Neural cell (in vitro differentiated cells): ENCODE measurements around the gene DNM3. TPM values are rescaled to one million over a fixed set of nuclear protein-coding genes. Genes with fewer than 3 reads are reported as not detected.

Source experiments
- H2AFZ ChIP-seq: fragments of 200-600, 300-800 bp; sonication (generic), shearing (Covaris generic); 2 replicates; pipeline ENCODE4 v1.6.0; 2014; ENCODE audit warnings: low read depth, mild to moderate bottlenecking, antibody characterized with exemption, low read length, moderate library complexity
- H3F3A ChIP-seq: fragments of 200-600 bp; shearing (Covaris generic); 2 replicates; pipeline ENCODE4 v1.6.1; 2016; ENCODE audit warnings: mild to moderate bottlenecking, moderate library complexity, mixed read lengths, antibody characterized with exemption, low read length; ENCODE audit not compliant: insufficient read depth, poor library complexity, severe bottlenecking
- H3K27ac ChIP-seq: fragments of 200-600, 300-800 bp; sonication (generic), shearing (Covaris generic); 2 replicates; pipeline ENCODE4 v1.5.1; 2014; ENCODE audit warnings: mild to moderate bottlenecking, low read length, moderate library complexity
- H3K27me3 ChIP-seq: fragments of 300-800, 200-600 bp; sonication (generic), shearing (Covaris generic); 2 replicates; pipeline ENCODE4 v1.6.0; 2014; ENCODE audit warnings: mild to moderate bottlenecking, low read depth, low read length, moderate library complexity; ENCODE audit not compliant: insufficient read depth
- H3K36me3 ChIP-seq: fragments of 300-800, 200-600 bp; sonication (generic), shearing (Covaris generic); 2 replicates; pipeline ENCODE4 v1.5.1; 2014; ENCODE audit warnings: mild to moderate bottlenecking, antibody characterized with exemption, low read length, moderate library complexity; ENCODE audit not compliant: insufficient read depth
- H3K4me2 ChIP-seq: fragments of 300-800, 200-600 bp; sonication (generic), shearing (Covaris generic); 2 replicates; pipeline ENCODE4 v1.6.0; 2014; ENCODE audit warnings: mild to moderate bottlenecking, low read length
- H3K4me3 ChIP-seq: fragments of 300-800, 200-600 bp; sonication (generic), shearing (Covaris generic); 2 replicates; pipeline ENCODE4 v1.5.1; 2014; ENCODE audit warnings: mild to moderate bottlenecking, low read length, moderate library complexity
- H3K79me2 ChIP-seq: fragments of 200-600 bp; shearing (Covaris generic); replicated peaks from 2 replicates; pipeline ENCODE4 v1.6.0; 2014; ENCODE audit warnings: mild to moderate bottlenecking, low read length, moderate library complexity; ENCODE audit not compliant: insufficient read depth
- H3K9ac ChIP-seq: fragments of 300-800, 200-600 bp; sonication (generic), shearing (Covaris generic); 2 replicates; pipeline ENCODE4 v1.6.1; 2016; ENCODE audit warnings: mild to moderate bottlenecking, low read length, mixed read lengths
- H3K9me2 ChIP-seq: fragments of 200-600 bp; shearing (Covaris generic); 2 replicates; pipeline ENCODE4 v1.6.1; 2016; ENCODE audit warnings: mild to moderate bottlenecking, low read length, mixed read lengths; ENCODE audit not compliant: insufficient read depth
- H3K9me3 ChIP-seq: fragments of 200-600, 300-800 bp; sonication (generic), shearing (Covaris generic); 2 replicates; pipeline ENCODE4 v1.6.1; 2016; ENCODE audit warnings: mild to moderate bottlenecking, mixed run types, low read length, moderate library complexity, mixed read lengths
- H4K20me1 ChIP-seq: fragments of 200-600 bp; shearing (Covaris generic); 2 replicates; pipeline ENCODE4 v1.6.1; 2016; ENCODE audit warnings: mild to moderate bottlenecking, mixed run types; ENCODE audit not compliant: insufficient read depth
- CTCF ChIP-seq: fragments of 450-650 bp; IDR thresholded peaks from 2 replicates; pipeline ENCODE4 v1.5.1; 2014; ENCODE audit warnings: antibody characterized with exemption, mild to moderate bottlenecking, moderate library complexity; ENCODE audit not compliant: poor library complexity, severe bottlenecking
- EP300 ChIP-seq: fragments of 450-650 bp; conservative IDR thresholded peaks from 2 replicates; pipeline ENCODE4 v1.6.1; 2014; ENCODE audit warnings: antibody characterized with exemption, mild to moderate bottlenecking, moderate library complexity; ENCODE audit not compliant: poor library complexity, severe bottlenecking
- EZH2 ChIP-seq: fragments of 200-600, 300-800 bp; shearing (Covaris generic), sonication (generic); IDR thresholded peaks from 2 replicates; pipeline ENCODE4 v1.6.1; 2014; ENCODE audit warnings: antibody characterized with exemption, low read length, borderline replicate concordance, mild to moderate bottlenecking; ENCODE audit not compliant: insufficient read depth, poor library complexity, severe bottlenecking
- MXI1 ChIP-seq: fragments of 450-650 bp; conservative IDR thresholded peaks from 2 replicates; pipeline ENCODE4 v1.6.1; 2014; ENCODE audit warnings: antibody characterized with exemption, mild to moderate bottlenecking; ENCODE audit not compliant: poor library complexity, severe bottlenecking
- POLR2AphosphoS5 ChIP-seq: IDR thresholded peaks from 2 replicates; pipeline ENCODE4 v1.6.1; 2012
- RAD21 ChIP-seq: fragments of 450-650 bp; conservative IDR thresholded peaks from 2 replicates; pipeline ENCODE4 v1.6.1; 2014; ENCODE audit warnings: antibody characterized with exemption, mild to moderate bottlenecking, moderate library complexity
- REST ChIP-seq: IDR thresholded peaks from 2 replicates; pipeline ENCODE4 v1.6.1; 2012; ENCODE audit warnings: borderline replicate concordance
- SMC3 ChIP-seq: fragments of 450-650 bp; conservative IDR thresholded peaks from 2 replicates; pipeline ENCODE4 v1.6.1; 2014; ENCODE audit warnings: antibody characterized with exemption, mild to moderate bottlenecking, moderate library complexity; ENCODE audit not compliant: poor library complexity
- TAF1 ChIP-seq: IDR thresholded peaks from 2 replicates; pipeline ENCODE4 v1.6.1; 2012; ENCODE audit warnings: low read depth
- polyA plus RNA-seq: library from polyadenylated mRNA; depleted of rRNA; stranded (reverse); fragments of >200 nt; gene quantifications from 2 replicates; pipeline ENCODE4 v1.2.3, GENCODE V29; 2014

The DNM3 gene
- polyA plus RNA-seq, 1 donor from 2014 or later, result 37.1 TPM

- H3K4me3 ChIP-seq, result no peak overlapping the region
- no peaks in the 10 kb centered on the region for H3K36me3 ChIP-seq
- no peaks in the 10 kb centered on the region for H4K20me1 ChIP-seq
- H3F3A ChIP-seq, result no peaks in the 10 kb centered on the region
- H3K4me2 ChIP-seq, result no peak overlapping the region
- H3K9me2 ChIP-seq, result no peaks in the 10 kb centered on the region
- no peaks in the 10 kb centered on the region for H3K27me3 ChIP-seq
- H3K27ac ChIP-seq, result no peak overlapping the region
- no peaks in the 10 kb centered on the region for H3K9me3 ChIP-seq
- no peak overlapping the region for H3K9ac ChIP-seq
- no peaks in the 10 kb centered on the region for H3K79me2 ChIP-seq
- no peak for TF ChIP-seq POLR2AphosphoS5
- no peak for TF ChIP-seq MXI1
- no peak for TF ChIP-seq RAD21
- TF ChIP-seq SMC3, result no peak
- TF ChIP-seq REST, result no peak
- TF ChIP-seq EZH2, result no peak
- no peak for TF ChIP-seq EP300
- no peak for TF ChIP-seq TAF1
- no peak for TF ChIP-seq CTCF
- no peak overlapping the region for H2AFZ ChIP-seq
Observed at GRCh38 chr1:172351754-172352161, 510.5 kb downstream of the DNM3 start.

GRCh38 chr1:172352435-172352834 is 511.1 kb downstream of the DNM3 start:
- H3K27me3 ChIP-seq, result no peaks in the 10 kb centered on the region
- no peak overlapping the region for H3K9ac ChIP-seq
- no peak for TF ChIP-seq EP300
- TF ChIP-seq REST, result no peak
- no peak for TF ChIP-seq EZH2
- TF ChIP-seq TAF1, result no peak
- no peak for TF ChIP-seq MXI1
- no peak for TF ChIP-seq RAD21
- TF ChIP-seq POLR2AphosphoS5, result no peak

More at GRCh38 chr1:172352435-172352834, 511.1 kb downstream of the DNM3 start:
- Histone ChIP-seq H3K79me2 (no peaks in the 10 kb centered on the region), H3F3A (no peaks in the 10 kb centered on the region), H3K36me3 (no peaks in the 10 kb centered on the region), H4K20me1 (no peaks in the 10 kb centered on the region), H3K4me2 (no peak overlapping the region), H3K27ac (no peak overlapping the region), H2AFZ (no peak overlapping the region), H3K4me3 (no peak overlapping the region), H3K9me3 (no peaks in the 10 kb centered on the region), H3K9me2 (no peaks in the 10 kb centered on the region)
